KMS-11 (cell line): ENCODE data around the gene SLC38A10.

Experiments used
- H2AFZ ChIP-seq: fragments of 200-600 bp; sonication (generic); 2 replicates; pipeline ENCODE4 v1.6.1; 2016; ENCODE audit warnings: antibody characterized with exemption, mixed run types, low read depth
- H3K27ac ChIP-seq: fragments of 200-600 bp; sonication (generic); 2 replicates; pipeline ENCODE4 v1.6.1; 2016; ENCODE audit warnings: mild to moderate bottlenecking, mixed run types
- H3K27me3 ChIP-seq: fragments of 200-600 bp; sonication (generic); 2 replicates; pipeline ENCODE4 v1.6.1; 2017; ENCODE audit warnings: mild to moderate bottlenecking, low read depth, mixed run types, moderate library complexity; ENCODE audit not compliant: insufficient read depth
- H3K36me3 ChIP-seq: fragments of 200-600 bp; sonication (generic); 2 replicates; pipeline ENCODE4 v1.6.1; 2017; ENCODE audit warnings: mild to moderate bottlenecking, mixed run types; ENCODE audit not compliant: insufficient read depth
- H3K4me1 ChIP-seq: fragments of 200-600 bp; sonication (generic); 2 replicates; pipeline ENCODE4 v1.6.1; 2016; ENCODE audit warnings: mild to moderate bottlenecking, low read depth, mixed run types; ENCODE audit not compliant: poor library complexity, severe bottlenecking
- H3K4me2 ChIP-seq: fragments of 200-600 bp; sonication (generic); 2 replicates; pipeline ENCODE4 v1.7.0; 2016; ENCODE audit warnings: mild to moderate bottlenecking, mixed run types
- H3K4me3 ChIP-seq: fragments of 200-600 bp; sonication (generic); IDR thresholded peaks from 2 replicates; pipeline ENCODE4 v1.6.1; 2017; ENCODE audit warnings: low read depth, low read length, mixed read lengths; ENCODE audit not compliant: insufficient read depth
- H3K79me2 ChIP-seq: fragments of 200-600 bp; sonication (generic); 2 replicates; pipeline ENCODE4 v1.6.1; 2016; ENCODE audit warnings: low read depth, mixed run types; ENCODE audit not compliant: insufficient read depth
- H3K9ac ChIP-seq: fragments of 200-600 bp; sonication (generic); 2 replicates; pipeline ENCODE4 v1.6.1; 2016; ENCODE audit warnings: mild to moderate bottlenecking, mixed run types
- H4K20me1 ChIP-seq: fragments of 200-600 bp; sonication (generic); 2 replicates; pipeline ENCODE4 v1.6.1; 2016; ENCODE audit warnings: mild to moderate bottlenecking, mixed run types; ENCODE audit not compliant: insufficient read depth
- TF ChIP-seq, protein P1 (sequence below): fragments of 200-600 bp; sonication (generic); conservative IDR thresholded peaks from 2 replicates; pipeline ENCODE4 v1.6.1; 2017; ENCODE audit warnings: low read depth, mild to moderate bottlenecking, antibody characterized with exemption, low read length, moderate library complexity, mixed read lengths

The SLC38A10 gene

DNA sequence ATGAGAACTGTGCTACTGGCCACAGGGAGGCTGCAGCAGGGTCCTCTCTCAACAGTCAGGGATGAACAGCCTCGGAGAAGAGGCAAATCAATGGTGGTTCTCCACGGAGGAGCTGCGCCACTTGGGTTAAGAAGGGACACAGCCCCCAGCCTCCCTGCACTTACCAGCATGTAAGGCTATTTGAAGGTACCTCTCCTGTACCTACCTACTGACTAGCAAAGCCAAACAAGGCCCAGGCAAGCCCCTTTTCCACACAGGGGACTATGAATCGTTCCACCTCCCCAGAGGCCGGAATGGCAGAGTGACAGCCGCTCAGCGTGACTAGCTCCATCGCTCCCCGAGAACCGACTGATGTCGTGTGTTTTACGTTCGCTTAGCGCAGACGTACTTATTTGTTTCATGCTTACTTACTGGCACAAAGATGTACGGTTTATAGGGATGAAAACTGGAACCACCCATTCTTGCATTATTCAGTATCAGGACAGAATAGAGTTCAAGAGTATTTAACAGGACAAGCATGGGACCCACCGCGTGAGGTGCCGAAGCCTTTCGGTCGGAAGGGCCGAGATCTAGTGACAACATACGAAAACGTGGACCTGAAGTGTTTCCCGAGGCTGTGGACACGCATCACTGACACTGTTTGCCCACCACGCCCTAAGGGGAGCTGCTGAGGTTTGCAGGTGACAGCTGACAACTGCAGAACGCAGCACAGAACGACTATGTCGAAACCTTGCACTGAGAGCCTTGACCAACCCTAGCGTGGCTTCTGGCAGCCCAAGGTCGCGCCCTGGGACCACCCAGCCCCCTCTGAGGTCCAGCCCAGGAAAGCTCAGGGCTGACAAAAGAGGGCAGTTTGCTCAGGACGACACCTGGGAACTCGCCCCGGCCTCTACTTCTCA is 57.3 kb downstream of the SLC38A10 start:
- H3K9ac ChIP-seq: peak overlapping the region; percentile 99
- peak overlapping the region; percentile 99 for H3K4me2 ChIP-seq
- H3K79me2 ChIP-seq: peaks cover 29% of the 10 kb centered on the region
- peak overlapping the region; percentile 61 for H3K4me3 ChIP-seq
- H2AFZ ChIP-seq: no peak overlapping the region
- H3K27me3 ChIP-seq: no peaks in the 10 kb centered on the region
- no peaks in the 10 kb centered on the region for H4K20me1 ChIP-seq
- H3K4me1 ChIP-seq: peaks cover 22% of the 10 kb centered on the region
- TF ChIP-seq, protein P1, sequence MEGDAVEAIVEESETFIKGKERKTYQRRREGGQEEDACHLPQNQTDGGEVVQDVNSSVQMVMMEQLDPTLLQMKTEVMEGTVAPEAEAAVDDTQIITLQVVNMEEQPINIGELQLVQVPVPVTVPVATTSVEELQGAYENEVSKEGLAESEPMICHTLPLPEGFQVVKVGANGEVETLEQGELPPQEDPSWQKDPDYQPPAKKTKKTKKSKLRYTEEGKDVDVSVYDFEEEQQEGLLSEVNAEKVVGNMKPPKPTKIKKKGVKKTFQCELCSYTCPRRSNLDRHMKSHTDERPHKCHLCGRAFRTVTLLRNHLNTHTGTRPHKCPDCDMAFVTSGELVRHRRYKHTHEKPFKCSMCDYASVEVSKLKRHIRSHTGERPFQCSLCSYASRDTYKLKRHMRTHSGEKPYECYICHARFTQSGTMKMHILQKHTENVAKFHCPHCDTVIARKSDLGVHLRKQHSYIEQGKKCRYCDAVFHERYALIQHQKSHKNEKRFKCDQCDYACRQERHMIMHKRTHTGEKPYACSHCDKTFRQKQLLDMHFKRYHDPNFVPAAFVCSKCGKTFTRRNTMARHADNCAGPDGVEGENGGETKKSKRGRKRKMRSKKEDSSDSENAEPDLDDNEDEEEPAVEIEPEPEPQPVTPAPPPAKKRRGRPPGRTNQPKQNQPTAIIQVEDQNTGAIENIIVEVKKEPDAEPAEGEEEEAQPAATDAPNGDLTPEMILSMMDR: no peak
- H3K36me3 ChIP-seq: no peaks in the 10 kb centered on the region
- H3K27ac ChIP-seq: no peak overlapping the region

DNA sequence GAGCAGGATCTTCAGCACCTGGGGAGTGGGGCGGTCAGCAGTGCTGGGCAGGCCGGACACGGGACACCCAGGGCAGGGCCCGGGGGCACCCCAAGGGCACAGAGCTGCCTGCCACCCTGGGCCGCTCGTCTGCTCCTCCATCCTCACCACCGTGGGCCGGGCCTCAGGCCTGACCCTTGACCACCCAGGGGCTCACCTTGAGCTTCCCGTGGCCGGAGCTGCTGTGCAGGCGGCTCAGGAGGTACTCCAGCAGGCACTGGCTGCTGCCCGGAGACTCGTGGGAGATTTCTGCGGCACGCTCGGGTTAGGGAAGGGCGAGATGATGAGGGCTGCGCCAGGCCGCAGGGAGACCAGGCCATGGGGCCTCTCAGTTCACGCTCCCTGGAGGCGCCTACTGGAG is 58.3 kb downstream of the SLC38A10 start:
- H3K27ac ChIP-seq: no peak overlapping the region
- H3K36me3 ChIP-seq: no peaks in the 10 kb centered on the region
- no peaks in the 10 kb centered on the region for H3K27me3 ChIP-seq
- H3K4me1 ChIP-seq: peaks cover 22% of the 10 kb centered on the region
- no peak overlapping the region for H3K4me2 ChIP-seq
- no peak overlapping the region for H2AFZ ChIP-seq
- H3K4me3 ChIP-seq: no peak overlapping the region
- peaks cover 29% of the 10 kb centered on the region for H3K79me2 ChIP-seq
- TF ChIP-seq, protein P1: no peak
- no peaks in the 10 kb centered on the region for H4K20me1 ChIP-seq
- H3K9ac ChIP-seq: no peak overlapping the region

DNA sequence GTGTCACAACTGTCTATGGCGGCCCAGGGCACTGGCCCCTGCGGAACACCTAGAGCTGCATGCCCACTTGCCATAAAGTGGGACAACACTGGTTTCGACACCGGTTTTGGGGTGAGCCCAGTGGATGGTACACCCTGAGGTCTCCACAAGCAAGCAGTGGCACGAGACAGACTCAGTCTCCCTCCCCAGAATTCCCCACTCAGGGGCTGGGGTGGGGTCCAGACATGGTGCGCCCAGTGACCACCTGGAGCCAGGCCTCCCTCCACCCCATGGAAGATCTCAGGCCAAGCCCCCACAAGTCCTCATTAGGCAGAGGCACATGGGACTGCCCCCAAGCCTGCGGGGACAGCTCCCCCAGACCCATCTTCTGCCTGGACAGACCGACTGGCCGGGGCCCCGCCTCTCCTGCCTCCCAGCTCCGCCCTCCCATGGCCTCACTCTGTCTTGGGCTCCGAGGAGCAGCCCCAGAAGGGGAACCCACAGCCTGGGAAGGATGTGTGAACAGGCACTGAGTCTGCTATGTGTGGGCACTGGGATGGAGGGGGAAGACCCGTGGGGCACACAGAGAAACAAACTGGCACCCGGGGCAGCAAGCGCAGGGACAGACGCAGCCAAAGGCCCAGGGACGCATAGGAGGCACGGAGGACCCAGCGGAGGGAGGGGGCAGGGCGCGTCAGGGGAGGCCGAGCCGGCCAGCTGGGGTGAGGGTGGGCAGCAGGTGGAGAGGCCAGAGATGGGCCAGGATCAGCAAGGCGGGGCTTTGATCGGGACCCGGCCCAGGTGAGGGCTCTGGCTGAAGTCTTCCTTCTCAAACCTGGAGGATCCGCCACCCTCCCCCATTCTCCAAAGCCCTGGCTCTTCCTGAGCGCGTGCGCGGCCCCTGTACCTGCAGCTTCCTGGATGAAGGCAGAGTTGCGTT is 59.0 kb downstream of the SLC38A10 start:
- Histone ChIP-seq H4K20me1 (no peaks in the 10 kb centered on the region), H3K27me3 (no peaks in the 10 kb centered on the region), H3K4me2 (no peak overlapping the region), H3K79me2 (peaks cover 26% of the 10 kb centered on the region), H3K4me3 (no peak overlapping the region), H3K36me3 (no peaks in the 10 kb centered on the region), H3K4me1 (peaks cover 17% of the 10 kb centered on the region), H2AFZ (no peak overlapping the region), H3K9ac (no peak overlapping the region), H3K27ac (no peak overlapping the region)
- TF ChIP-seq, protein P1: no peak

DNA sequence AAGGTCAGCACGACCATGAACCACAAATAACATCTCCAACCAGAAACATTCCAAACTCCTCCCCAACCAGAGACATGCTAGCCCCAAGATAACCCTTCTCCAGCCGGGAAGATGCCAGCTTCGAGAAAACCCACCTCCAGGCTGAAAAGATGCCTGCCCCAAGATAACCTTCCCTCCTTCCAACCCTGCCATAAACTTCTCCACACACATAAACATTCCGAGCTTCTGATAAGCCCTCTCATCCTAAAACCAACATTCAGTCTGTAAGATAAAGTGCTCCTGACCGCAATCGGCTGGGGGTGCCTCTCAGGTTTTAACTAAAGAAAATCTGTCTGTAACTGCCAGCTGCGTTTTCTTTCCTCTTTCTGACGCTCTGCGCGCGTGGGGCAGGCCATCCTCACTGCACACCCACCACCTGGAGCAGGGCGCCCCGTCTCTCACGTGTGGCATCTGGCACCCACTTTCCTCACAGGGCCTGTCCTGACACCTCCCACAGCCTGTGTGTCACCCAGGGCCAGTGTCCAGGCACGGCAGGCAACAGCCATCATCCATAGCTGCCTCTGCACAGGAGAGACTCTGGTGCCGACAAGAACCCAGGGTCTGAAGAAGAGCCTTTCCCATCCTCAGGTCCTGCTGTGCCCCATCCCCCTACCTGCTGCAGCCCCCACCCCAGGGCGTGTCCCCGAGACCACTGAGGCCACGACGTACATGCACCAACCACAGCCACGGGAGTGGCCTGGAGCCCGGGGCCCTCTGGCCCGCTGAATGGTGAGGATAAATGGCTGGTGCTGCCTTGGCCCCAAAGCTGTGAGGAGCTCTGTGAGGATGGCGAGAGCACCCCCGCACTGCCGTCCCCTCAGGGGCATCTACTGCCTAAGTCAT is 59.9 kb downstream of the SLC38A10 start:
- Histone ChIP-seq H3K79me2 (peaks cover 17% of the 10 kb centered on the region), H4K20me1 (no peaks in the 10 kb centered on the region)

More for the DNA sequence above, 59.9 kb downstream of the SLC38A10 start:
- Histone ChIP-seq H3K4me3 (no peak overlapping the region), H3K27me3 (no peaks in the 10 kb centered on the region), H3K9ac (no peak overlapping the region), H3K27ac (no peak overlapping the region), H3K4me1 (peaks cover 9% of the 10 kb centered on the region), H3K4me2 (no peak overlapping the region), H3K36me3 (no peaks in the 10 kb centered on the region), H2AFZ (no peak overlapping the region)
- TF ChIP-seq, protein P1: no peak
